HG02759 (cell line): ENCODE measurements around the gene ANO4.

ENCODE experiments used
- ATAC-seq: cut with Tn5 transposase; IDR thresholded peaks from one replicate; pipeline ENCODE4 v1.9.1; 2021; ENCODE audit warnings: mild to moderate bottlenecking, moderate library complexity; ENCODE audit not compliant: unreplicated experiment

The ANO4 gene

GRCh38 chr12:100801320-100801719 is 6.7 kb downstream of the ANO4 start:
- no peak for ATAC-seq

GRCh38 chr12:100808777-100809176 is 14.2 kb downstream of the ANO4 start:
- ATAC-seq, result no peak

DNA sequence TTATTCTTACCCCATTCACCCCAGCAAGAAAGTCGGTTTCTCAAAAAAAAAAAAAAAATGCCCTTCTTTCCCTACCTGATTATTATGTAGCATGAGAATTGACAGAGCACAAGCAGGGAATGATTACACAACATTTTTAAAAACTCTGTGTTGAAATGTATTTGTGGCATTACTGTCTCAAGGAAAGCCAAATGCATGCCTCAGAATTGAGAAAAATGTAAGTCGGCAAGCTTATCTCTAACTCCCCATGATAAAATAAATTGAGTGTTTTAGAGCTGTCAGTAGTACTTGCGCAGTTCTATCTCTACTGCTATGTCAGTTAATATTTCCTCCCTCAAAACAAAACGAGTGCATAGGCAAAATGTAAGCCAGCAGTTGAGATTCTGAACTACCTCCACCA is 25.7 kb downstream of the ANO4 start:
- no peak for ATAC-seq

DNA sequence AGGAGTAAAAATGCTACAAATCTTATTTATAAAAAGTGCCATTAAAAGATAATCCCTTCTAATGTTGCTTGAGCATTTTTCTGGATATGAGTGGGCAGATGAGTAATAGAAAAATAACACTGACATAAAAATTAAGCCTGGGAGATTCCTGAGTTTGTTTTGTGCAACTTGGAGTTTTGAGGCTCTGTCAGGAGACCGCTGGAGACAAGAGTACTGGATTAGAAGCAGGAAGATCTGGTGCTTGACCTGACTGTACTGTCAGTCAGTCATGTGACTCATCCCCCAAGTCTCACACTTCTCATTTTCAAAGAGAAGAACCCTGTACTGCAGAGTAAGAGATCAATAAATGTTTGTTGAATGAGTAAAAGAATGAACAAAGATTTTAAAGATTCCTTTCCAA is 29.4 kb downstream of the ANO4 start:
- ATAC-seq, result no peak

DNA sequence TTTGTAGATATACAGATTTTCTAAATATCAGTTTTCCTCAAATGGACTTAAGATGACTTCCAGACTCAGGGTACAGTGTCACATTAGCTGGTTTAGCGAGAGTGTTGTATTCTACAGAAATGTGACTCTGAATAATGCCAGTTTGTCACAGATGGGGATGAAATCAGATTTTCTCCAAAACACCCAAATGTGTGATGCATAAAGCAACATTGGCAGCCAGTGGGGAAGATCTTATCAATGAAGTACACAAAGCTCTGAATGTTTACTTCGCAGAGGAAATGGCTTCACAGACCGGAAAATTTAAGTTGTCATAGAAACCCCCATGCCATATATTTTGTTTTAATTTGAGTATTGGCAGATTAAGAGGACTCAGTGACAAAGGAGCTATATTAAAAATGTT is 29.9 kb downstream of the ANO4 start:
- ATAC-seq, result no peak

GRCh38 chr12:100826323-100826722 is 31.7 kb downstream of the ANO4 start:
- ATAC-seq, result no peak

- ATAC-seq, result no peak
Measured at GRCh38 chr12:100827901-100828520, 33.4 kb downstream of the ANO4 start.

DNA sequence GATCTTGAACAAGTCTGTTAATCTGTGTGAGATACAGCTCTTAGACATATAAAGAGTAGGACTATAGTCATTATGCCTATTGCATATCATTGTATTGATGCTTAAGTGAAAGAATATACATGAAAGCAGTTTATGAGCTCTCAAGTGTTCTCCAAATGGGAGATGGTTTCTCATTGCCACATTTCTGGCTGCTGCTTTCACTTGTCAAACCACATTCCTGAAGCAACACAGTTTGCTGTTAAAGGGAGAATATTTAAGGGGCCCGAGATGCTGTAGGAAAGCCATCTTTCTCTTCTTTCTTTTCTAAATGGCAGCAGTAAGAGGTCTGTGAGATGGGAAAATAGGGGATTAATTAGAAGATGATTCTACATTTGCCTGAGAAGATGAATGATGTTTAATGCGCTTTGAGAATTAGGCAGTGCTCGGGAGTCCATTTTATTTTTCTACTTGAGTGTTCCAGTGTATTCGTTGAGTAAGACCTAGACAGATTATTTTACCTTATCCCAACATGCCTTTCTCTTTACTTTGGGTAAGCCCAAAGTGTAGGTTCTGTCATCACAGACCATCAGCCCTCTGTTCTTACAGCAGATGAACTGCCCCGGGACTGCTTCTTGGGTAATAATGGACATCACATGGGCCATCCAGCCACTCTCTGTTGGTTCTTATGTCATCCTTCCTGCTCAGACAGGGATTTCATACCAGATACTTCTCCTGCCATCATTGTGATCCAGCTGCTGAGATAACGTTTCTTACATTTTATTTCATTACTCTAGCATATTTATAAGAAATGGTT is 35.6 kb downstream of the ANO4 start:
- ATAC-seq, result no peak

GRCh38 chr12:100833282-100833681 is 38.7 kb downstream of the ANO4 start:
- ATAC-seq, result no peak

- no peak for ATAC-seq
Measured at GRCh38 chr12:100840748-100841147, 46.2 kb downstream of the ANO4 start.

- ATAC-seq, result no peak
Measured at GRCh38 chr12:100842156-100842555, 47.6 kb downstream of the ANO4 start.

- ATAC-seq, result no peak
Measured at GRCh38 chr12:100843061-100843460, 48.5 kb downstream of the ANO4 start.

DNA sequence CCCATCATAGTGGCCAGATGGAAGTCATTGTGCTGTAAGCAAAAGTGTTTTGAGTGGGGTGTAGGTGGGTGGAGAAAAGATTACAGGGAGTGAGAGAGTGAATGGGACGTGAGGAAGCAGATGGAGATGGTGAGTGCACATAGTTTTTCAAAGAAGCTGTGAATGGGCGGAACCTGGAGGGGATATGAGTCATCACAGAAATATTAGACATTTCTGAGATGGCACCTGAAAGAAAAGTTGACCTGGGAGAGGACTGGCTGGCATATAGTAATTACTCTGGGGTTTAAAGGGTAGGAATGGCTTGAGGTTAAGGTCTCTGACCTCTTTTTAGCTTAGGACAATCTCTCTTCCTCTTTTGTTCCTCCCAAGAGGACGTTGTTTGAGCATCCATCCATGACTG is 50.5 kb downstream of the ANO4 start:
- ATAC-seq, result no peak

- no peak for ATAC-seq
Measured at GRCh38 chr12:100851637-100852036, 57.1 kb downstream of the ANO4 start.

- ATAC-seq, result no peak
Measured at GRCh38 chr12:100857418-100857817, 62.8 kb downstream of the ANO4 start.

- ATAC-seq, result no peak
Measured at GRCh38 chr12:100857971-100858370, 63.4 kb downstream of the ANO4 start.

- ATAC-seq, result no peak
Measured at GRCh38 chr12:100858656-100859055, 64.1 kb downstream of the ANO4 start.

DNA sequence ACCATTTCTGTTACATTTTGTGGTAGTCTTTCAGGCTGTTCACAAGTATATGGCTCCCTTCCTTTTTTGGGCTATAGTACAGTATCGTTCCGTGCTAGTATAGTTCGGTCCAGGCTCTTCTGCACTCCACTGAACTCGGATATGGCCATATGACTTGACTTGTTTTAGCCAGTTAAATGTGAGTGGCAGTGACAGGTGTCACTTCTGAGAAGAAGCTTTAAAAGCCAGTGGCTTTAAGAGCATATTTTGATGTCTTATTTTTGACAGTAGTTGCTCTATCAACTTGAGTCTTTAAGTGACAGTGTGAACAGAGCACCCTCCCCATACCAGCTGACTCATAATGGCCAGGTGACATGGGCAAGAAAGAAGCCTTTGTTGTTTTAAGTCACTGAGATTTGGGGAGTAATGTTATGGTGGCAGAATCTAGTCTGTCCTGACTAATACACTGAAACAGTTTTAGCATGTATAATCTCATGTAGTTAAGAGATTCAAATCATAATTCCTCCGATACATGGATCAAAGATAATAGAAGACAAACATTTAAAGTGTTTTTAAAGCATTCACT is 64.6 kb downstream of the ANO4 start:
- no peak for ATAC-seq

- no peak for ATAC-seq
Measured at GRCh38 chr12:100860611-100861010, 66.0 kb downstream of the ANO4 start.

- no peak for ATAC-seq
Measured at GRCh38 chr12:100862676-100863075, 68.1 kb downstream of the ANO4 start.

DNA sequence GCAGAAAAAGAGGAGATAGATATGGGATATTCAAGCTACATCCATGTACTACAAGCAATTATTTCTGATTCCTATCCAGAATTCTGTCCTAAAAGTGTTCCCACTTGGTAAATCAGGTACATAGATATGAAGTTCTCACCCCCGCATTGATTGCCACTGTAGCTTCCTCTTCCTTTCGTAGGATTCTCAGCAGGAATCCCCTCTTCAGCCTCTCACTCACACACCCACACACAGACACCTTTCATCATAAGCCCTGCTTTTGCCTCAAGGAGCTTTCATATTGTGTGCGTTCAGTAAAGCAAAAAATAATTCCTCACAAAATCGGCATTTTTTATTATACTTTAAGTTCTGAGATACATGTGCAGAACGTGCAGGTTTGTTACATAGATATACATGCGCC is 69.8 kb downstream of the ANO4 start:
- ATAC-seq, result no peak

GRCh38 chr12:100867639-100868393 is 73.2 kb downstream of the ANO4 start:
- ATAC-seq, result no peak
